Inflammatory macrophage treated with lipopolysaccharide for 1 hour (primary cell): ENCODE results near the gene KCNF1.
A peak's percentile ranks its signal among the peaks of the same experiment; 100 is the strongest.

Source experiments
- DNase-seq, 2 donors: peaks; one replicate each; pipeline ENCODE4 v3.0.0-alpha.2; 2020 to 2022

KCNF1 gene

DNA sequence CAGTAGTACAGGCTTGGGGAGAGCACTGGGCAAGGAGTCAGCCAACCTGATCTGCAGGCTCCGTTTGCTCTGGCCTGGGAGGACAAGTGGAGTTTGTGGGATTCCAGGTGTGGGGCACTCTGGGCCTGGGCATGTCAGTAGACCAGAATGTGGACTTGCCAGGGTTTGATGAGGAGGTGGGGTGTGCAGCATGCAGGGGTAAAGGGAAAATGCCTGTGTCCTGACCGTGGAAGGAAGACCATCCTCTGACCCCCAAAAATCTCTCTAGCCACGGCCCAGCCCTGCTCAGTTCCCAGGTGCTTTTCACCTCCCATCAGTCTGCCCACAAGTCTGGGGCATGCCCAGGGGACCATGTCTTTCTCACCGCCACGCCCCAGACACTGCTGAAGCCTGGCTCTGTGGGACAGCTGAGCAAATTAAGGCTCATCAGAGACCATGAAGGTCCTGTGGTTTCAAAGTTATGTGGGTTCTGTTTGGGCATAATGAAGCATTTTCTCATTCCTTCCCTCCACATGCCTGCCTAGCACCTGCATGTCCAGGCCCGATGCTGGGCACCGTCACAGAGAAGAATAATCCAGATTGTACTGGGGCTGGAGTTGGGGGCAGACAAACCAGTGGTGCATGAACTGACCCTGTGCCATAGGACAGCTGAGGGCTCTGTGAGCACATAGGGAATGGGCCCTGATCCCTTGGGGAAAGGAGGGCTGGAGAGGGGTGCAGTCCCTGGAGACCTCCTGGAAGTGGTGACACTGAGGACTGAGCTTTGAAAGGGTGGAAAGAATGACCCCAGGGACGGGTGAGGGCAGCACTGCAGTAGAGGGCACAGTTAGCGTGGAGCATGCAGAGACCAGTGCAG is 6.5 kb upstream of the KCNF1 start:
- no peak for DNase-seq

DNA sequence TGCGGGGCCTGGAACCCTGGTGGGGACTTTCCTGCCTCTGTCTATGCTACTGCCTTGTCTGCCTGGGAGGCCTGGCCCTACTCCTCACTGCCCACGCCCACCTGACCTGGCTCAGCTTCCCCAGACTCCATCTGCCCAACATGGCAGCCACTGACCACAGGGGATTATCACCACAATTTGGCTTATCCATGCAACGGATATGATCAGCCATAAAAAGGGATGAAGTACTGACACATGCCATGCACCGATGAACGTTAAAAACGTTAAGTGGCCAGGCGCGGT is 5.9 kb upstream of the KCNF1 start:
- no peak for DNase-seq

DNA sequence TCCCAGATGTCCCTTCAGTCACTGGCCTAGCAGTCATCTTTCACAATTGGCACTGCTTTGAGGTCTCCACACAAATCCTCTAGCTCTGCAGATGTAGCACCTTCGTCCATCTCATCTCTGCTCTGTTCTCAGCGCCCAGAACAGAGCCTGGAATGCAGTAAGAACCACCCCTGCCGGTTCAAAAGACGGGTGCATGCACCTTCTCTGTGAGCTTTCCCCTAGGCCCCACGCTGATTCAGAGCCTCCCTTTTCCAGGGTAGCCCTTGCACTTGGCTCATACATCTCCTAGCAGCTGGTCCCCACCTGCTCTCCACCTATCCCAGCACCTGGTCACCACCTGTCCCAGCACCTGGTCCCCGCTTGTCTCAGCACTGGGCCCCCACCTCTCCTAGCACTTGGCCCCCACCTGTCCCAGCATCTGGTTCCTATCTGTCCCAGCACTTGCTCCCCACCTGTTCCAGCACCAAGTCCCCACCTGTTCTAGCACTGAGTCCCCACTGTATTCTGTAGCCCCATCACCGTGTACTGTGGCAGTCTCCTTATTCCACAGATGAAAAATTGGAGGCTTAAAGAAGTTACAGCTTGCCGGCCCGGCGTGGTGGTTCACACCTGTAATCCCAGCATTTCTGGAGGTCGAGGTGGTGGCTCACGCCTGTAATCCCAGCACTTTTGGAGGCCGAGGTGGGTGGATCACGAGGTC is 4.7 kb upstream of the KCNF1 start:
- no peak for DNase-seq

DNA sequence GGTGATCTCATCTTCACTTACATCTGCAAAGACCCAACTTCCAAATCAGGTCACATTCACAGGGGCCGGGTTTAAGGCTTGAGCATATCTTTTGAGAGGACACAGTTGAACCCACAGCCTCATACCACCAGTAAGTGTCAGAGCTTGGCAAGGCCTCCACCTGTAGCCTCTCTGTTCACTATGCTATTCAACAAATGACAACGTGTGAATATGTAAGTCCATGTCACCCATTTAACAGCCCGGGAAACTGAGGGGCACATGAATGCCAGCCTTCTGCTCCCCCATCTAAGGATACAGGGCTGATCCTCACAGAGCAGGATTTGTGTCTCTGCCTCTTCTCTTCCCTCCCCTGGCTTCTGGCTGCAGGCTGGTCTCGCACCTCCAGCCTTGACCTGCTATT is 3.5 kb upstream of the KCNF1 start:
- DNase-seq: no peak

DNA sequence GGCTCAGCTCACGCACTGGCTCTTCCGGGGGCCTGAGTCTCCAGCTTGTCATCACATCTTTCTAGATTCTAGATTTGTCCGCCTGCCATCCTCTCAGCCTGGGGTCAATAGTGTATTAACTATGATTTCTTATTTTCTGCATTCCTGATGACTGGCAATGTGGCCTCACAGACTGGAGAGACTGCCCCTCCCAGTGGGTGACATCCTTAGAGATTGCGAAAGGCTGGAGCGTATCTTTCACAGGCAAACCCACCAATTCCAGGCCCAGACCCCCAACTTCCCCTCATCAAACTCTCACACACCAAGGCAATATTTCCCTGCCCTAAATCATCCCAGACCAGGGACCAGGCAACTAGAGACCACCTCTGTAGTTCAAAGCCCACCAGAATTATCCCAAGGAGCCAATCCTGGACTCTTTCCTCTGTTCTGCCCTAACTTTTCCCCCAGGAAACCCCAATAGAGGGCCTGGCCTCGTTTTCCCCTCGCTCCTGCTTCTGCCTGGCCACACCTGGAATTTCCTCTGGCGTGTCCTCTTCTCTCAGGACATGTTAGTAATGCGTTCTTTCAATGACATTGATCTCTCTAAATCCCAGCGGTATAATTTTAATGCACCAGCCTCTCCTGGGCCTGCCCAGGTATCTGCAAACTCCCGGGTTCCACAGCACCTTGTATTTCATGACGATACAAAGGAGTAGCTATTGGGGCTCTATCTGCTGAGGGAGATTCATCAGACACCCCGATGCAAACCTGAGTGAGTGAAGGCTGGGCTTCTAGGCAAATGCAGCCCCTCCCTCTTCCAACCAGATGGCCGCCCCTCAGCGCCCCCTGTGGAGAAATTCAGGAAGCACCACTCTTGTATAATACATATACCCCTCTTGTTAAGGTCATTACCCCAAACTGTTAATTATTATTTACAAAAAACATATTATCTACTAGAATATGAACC is 2.4 kb upstream of the KCNF1 start:
- peak in 1 of 2 donors; percentile 27 for DNase-seq

DNA sequence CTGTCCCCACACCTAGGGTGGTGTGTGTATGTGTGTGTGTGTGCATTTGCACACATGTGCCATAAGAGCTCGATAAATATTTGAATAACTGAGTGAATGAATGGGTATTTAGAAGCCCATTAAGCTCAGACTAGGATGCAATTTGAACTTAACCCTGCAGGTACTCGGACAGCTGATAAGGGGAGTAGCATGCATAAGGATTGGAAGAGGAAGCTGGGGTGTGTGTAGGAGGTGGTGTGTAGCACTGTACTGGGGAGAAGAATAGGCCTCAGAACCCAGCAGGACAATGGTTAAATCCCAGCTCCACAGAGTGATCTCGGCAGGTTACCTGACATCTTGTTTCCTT is 1.8 kb upstream of the KCNF1 start:
- DNase-seq: peak in 1 of 2 donors; percentile 4

DNA sequence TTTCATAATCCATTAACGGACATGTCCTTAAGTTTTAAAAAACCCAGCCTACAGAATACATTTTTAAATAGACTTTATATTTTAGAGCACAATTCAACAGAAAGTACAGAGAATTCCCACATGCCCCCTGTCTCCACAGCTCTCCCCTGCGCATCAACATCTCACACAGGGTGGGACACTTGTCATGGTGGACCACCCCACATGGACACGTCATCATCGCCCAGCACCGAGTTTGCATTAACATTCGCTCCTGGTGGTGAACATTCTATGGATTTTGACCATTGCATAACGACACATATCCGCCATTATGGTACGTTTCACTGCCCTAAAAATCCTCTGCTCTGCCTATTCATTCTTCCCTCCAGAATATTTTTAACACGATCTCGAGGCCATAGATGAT is 1.1 kb upstream of the KCNF1 start:
- DNase-seq: no peak

DNA sequence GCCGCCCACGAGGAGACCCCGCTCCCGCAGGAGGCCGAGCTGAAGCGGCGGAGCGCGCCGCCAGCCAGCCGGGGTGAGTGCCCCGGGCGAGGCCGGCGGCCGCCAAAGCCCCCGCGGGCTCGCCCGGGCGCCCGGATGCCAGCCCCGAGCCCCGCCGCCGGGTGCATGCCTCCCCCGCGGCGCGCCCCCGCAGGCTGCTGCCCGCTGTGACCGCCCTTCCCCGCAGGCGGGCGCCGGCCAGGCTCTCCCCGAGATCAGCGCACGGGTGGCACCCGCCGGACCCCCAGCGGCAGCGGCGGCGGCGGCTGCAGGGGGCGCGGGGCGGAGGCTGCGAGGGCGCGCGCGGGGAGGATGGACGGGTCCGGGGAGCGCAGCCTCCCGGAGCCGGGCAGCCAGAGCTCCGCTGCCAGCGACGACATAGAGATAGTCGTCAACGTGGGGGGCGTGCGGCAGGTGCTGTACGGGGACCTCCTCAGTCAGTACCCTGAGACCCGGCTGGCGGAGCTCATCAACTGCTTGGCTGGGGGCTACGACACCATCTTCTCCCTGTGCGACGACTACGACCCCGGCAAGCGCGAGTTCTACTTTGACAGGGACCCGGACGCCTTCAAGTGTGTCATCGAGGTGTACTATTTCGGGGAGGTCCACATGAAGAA is 470 bp downstream of the KCNF1 start:
- no peak for DNase-seq

DNA sequence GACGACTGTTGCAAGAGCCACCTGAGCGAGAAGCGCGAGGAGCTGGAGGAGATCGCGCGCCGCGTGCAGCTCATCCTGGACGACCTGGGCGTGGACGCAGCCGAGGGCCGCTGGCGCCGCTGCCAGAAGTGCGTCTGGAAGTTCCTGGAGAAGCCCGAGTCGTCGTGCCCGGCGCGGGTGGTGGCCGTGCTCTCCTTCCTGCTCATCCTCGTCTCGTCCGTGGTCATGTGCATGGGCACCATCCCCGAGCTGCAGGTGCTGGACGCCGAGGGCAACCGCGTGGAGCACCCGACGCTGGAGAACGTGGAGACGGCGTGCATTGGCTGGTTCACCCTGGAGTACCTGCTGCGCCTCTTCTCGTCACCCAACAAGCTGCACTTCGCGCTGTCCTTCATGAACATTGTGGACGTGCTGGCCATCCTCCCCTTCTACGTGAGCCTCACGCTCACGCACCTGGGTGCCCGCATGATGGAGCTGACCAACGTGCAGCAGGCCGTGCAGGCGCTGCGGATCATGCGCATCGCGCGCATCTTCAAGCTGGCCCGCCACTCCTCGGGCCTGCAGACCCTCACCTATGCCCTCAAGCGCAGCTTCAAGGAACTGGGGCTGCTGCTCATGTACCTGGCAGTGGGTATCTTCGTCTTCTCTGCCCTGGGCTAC is 1.2 kb downstream of the KCNF1 start:
- DNase-seq: no peak

DNA sequence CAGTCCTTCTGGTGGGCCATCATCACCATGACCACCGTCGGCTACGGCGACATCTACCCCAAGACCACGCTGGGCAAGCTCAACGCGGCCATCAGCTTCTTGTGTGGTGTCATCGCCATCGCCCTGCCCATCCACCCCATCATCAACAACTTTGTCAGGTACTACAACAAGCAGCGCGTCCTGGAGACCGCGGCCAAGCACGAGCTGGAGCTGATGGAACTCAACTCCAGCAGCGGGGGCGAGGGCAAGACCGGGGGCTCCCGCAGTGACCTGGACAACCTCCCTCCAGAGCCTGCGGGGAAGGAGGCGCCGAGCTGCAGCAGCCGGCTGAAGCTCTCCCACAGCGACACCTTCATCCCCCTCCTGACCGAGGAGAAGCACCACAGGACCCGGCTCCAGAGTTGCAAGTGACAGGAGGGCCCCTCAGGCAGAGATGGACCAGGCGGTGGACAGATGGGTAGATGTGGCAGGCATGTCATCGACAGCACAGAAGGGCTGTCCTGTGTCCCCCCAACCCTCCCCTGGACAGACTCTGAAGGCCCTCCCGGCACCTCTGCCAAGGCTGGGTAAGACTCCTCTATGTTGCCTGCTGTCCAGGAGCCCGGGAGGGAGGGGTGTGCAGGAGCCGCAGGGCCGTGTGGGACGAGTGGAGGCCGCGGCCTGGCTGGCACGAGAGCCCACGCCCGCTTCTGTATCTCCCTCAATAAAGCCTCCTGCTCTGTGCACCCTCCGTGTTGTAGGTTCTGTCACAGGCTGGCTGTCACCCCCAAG is 2.0 kb downstream of the KCNF1 start:
- DNase-seq: no peak

DNA sequence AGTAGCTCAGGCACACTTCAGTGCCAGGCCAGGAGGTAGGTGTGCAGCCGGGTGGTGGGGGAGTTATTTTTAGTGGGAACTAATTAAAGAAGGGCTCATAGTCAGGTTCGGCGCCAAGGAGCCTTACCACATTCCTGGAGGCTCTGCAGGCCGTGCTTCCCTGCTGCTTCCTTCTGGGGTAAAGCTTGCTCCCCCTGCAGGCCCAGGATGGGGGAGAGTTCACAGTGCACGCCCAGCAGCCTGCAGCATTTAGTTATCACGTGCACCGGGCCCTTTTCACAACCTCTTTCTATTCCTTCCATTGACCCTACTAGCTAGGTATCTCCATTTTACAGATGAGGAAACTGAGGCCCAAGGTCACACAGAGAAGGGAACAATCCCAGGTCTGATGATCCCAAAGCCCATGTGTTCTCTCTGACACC is 2.5 kb downstream of the KCNF1 start:
- peak in 1 of 2 donors; percentile 9 for DNase-seq

DNA sequence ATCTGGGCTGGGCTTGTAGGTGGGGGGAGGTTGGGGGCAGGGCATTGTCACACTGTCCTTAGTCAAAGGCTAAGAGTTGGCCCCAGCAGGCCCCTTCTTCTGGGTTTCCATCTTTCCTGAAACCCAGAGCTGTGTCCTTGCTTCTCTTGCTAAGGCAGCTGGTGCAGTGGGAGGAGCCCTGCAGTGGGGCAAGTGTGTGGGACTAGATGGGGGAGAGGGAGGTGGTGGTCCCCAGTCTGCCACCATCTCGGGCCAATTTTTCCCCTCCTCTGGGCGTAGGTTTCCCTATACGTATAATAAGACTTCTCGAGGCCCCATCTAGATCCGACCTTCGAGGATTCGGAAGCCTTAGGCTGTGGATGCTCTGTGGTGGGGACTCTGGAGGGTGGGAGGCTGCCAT is 3.5 kb downstream of the KCNF1 start:
- DNase-seq: no peak

DNA sequence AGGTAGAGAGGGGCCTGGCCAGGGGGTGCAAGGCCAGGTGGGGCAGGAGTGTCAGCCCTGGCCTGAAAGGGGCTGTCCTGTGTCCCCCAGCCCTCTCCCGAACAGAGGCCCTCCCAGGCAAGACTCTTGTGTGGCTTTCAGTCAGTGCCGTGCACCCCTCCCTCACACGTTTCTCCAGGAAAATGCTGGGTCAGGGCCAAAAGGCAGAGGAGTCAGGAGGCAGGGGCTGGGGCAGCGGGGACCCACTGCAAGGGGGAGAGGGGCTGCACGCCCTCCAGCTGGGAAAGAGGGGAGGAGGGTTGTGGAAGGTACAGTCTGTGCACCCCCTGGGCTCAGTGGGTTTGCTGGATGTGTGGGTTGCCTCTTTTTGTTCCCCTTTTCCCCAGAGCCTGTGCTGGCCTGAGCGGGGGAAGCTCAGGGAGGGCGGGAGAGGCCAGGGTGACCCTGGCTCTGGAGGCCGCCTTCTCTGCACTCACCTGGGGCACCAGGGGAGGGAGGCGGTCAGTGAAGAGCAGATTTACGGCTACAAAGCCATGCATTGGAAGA is 4.1 kb downstream of the KCNF1 start:
- no peak for DNase-seq

DNA sequence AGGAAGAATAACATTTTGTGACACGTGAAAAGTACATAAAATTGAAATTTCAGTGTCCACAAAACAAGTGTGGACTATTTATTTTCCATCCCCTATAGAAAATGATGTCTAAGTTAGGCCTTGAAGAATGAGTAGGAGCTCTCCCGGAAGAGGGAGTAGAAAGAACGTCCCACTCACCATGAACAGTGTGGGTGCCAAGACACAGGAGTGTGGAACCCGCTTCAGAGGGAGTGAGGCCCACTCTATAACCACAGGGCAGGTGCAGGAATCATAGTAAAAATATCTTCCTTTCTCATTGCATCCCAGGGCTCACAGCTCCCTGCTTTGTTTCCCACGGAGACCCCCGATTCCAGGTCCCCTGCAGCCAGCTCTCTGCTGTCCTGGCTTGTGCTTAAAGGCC is 5.2 kb downstream of the KCNF1 start:
- DNase-seq: no peak

DNA sequence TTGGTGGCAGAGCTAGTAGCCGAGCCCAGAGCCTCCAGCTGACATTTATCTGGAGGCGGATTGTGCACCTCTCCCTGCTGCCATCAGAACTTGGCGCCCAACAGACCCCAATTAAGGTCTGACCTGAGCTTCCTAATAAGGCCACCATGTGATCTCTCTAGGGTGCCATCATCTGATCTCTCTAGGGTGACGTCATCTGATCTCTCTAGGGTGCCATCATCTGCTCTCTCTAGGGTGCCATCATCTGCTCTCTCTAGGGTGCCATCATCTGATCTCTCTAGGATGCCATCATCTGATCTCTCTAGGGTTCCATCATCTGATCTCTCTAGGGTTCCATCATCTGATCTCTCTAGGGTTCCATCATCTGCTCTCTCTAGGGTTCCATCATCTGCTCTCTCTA is 6.2 kb downstream of the KCNF1 start:
- no peak for DNase-seq

DNA sequence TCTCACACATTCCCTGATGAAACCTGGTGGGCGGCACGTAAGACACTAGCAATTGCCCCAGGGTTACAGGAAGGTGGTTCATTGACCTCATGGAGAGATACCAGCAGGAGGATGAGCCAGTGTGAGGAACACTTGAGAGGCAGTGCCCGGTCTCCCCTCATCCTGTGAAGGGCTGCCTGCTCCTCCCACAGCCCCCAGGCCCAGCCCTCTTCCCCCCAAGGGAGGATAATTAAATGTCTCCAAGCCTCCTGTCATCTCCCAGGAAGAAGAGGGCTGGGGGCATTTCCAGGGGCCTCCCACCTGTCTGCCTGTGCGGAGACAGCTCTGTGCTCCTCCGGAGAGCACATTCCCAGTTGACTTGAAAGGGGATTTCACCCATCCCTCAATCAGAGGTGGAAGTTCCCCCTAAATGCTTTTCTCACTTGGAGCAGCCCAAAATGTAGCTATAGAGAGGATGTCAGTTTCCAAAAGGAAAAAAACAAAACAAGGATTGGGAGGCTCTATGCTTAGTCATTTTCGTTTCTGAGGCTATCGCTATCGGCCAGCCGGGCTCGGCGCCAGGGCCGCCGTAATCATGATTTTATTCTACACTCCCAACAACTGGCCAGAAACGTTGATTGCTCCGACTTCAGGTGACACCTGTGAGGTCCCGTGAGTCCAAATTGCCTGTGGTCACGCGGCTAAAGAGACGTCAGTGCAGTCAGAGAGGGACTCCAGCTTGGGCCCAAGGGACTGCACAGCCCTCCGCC is 7.1 kb downstream of the KCNF1 start:
- no peak for DNase-seq

DNA sequence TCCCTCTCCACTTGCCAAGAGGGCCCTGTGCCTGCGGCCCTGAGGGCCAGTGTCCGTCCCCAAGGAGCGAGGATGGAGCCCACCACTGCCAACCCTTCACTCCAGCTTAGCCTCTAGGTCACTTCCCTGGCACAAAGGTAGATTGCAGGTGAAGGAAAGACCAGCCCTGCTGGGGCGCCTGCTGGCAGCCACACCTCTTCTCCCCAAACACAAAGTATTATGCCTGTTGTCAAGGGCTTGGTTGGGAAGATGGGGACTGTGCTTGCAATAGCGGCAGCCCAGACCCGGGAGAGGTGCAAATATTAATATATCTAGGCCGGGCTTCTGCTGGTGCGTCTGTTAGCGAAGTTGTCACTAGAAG is 7.7 kb downstream of the KCNF1 start:
- DNase-seq: no peak

DNA sequence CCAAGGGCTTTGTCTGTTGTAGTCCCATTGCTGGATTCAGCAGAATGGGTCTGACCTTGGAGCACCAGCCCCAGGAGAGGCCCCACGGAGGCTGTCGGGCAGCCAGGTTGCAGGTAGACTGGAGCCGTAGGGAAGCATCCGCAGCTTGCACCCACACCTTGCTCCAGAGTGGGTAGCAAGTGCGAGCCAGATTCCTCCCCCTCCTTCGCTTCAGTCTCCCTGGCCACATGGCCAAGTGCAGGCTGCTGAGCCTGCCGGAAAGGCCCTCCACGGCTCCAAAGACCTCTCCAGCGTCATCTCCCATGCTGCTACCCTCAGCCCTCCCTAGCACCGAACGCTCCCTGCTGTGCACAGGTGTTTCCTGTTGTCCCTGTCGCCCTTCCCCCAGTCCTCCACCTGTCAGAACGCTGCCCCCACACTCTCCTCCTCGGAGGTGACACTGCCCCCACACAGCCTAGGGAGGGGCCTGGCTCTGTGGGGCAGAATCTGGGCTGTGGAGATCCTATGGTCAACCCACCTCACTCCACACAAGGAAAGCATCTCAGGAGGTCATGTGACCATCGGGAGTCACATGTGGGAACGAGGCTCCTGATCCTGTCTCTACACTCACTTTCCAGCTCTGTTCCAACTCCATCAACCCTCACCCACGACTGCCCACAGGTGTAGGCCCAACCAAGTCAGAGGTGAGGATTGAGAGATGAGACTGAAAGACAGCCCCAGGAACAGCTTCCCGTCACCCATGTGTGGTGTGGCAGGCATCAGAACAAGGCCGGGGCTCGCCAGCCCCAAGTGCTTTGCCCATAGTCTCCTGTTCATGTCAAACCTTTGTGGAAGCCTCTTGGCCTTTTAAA is 8.3 kb downstream of the KCNF1 start:
- DNase-seq: no peak

DNA sequence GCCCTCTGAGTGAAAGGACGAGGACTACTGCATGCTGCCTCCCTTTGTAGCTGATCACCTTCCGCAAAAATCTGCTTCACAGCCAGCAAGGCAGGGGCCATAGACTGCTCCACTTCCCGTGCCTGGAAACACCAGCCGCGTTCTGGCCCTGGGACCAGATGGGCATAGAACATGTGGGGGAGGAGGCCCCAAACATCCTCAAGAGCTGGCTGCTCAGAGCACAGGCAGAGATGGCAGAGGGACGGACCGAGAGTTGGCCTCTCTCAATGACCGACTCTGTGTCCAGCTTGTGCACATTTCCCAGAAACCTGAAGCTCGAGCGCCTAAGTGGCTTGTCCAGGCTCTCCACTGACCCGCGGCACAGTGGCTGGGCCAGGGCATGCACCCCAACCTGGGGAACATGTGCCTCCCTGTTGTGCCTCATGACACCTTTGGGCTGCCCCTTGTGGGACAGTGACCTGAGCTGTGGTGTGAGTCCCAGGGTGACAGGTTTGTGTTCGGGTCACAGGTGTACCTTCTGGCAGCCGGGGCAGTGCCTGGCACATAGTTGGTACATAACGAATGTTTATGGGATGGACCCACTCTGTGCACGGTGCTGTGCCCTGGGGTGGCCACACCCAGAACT is 9.1 kb downstream of the KCNF1 start:
- DNase-seq: no peak
